Loucy (cell line): ENCODE data around the gene BET1.

Experiments used
- H2AFZ ChIP-seq: fragments of 200-600 bp; sonication (generic); 2 replicates; pipeline ENCODE4 v1.6.0; 2016; ENCODE audit warnings: antibody characterized with exemption, mild to moderate bottlenecking, low read length, moderate library complexity
- H3F3A ChIP-seq: fragments of 200-600 bp; 2 replicates; pipeline ENCODE4 v1.6.0; 2016; ENCODE audit warnings: antibody characterized with exemption, low read depth, mild to moderate bottlenecking
- H3K27me3 ChIP-seq: fragments of 200-600 bp; sonication (generic); 2 replicates; pipeline ENCODE4 v1.6.1; 2014; ENCODE audit warnings: low read length, mild to moderate bottlenecking; ENCODE audit not compliant: insufficient read depth, poor library complexity, severe bottlenecking
- H3K36me3 ChIP-seq: fragments of 200-600 bp; sonication (generic); 2 replicates; pipeline ENCODE4 v1.6.1; 2016; ENCODE audit warnings: low read length; ENCODE audit not compliant: insufficient read depth
- H3K4me1 ChIP-seq: fragments of 200-600 bp; sonication (generic); 2 replicates; pipeline ENCODE4 v1.5.1; 2014; ENCODE audit warnings: low read length, mild to moderate bottlenecking; ENCODE audit not compliant: insufficient read depth, poor library complexity, severe bottlenecking
- H3K4me2 ChIP-seq: fragments of 200-600 bp; sonication (generic); 2 replicates; pipeline ENCODE4 v1.6.0; 2014; ENCODE audit warnings: antibody characterized with exemption, low read length, low read depth, mild to moderate bottlenecking; ENCODE audit not compliant: poor library complexity, severe bottlenecking
- H3K4me3 ChIP-seq: fragments of 200-600 bp; sonication (generic); 2 replicates; pipeline ENCODE4 v1.5.1; 2014; ENCODE audit warnings: low read length, mild to moderate bottlenecking, mixed read lengths; ENCODE audit not compliant: poor library complexity, severe bottlenecking
- H3K79me2 ChIP-seq: fragments of 200-600 bp; sonication (generic); 2 replicates; pipeline ENCODE4 v1.6.1; 2014; ENCODE audit warnings: low read length; ENCODE audit not compliant: insufficient read depth
- H3K9ac ChIP-seq: fragments of 200-600 bp; sonication (generic); 2 replicates; pipeline ENCODE4 v1.6.0; 2014; ENCODE audit warnings: mild to moderate bottlenecking, low read depth, low read length, moderate library complexity; ENCODE audit not compliant: poor library complexity, severe bottlenecking
- H3K9me2 ChIP-seq: fragments of 200-600 bp; sonication (generic); replicated peaks from 2 replicates; pipeline ENCODE4 v1.6.1; 2016; ENCODE audit warnings: low read depth, low read length, mixed read lengths
- H3K9me3 ChIP-seq: fragments of 200-600 bp; sonication (generic); 2 replicates; pipeline ENCODE4 v1.6.1; 2014; ENCODE audit warnings: mild to moderate bottlenecking, antibody characterized with exemption, low read length, low read depth; ENCODE audit not compliant: insufficient read depth
- H4K20me1 ChIP-seq: fragments of 200-600 bp; sonication (generic); 2 replicates; pipeline ENCODE4 v1.6.0; 2014; ENCODE audit warnings: antibody characterized with exemption, low read length, mild to moderate bottlenecking; ENCODE audit not compliant: insufficient read depth, poor library complexity, severe bottlenecking
- EZH2phosphoT487 ChIP-seq: fragments of 200-600 bp; IDR thresholded peaks from 2 replicates; pipeline ENCODE4 v1.6.1; 2018; ENCODE audit warnings: antibody characterized with exemption, mild to moderate bottlenecking, moderate library complexity, borderline replicate concordance
- TF ChIP-seq, protein P1 (sequence below): fragments of 200-600 bp; sonication (generic); conservative IDR thresholded peaks from 2 replicates; pipeline ENCODE4 v1.5.1; 2014; ENCODE audit warnings: mild to moderate bottlenecking, antibody characterized with exemption, low read length

BET1 gene

DNA sequence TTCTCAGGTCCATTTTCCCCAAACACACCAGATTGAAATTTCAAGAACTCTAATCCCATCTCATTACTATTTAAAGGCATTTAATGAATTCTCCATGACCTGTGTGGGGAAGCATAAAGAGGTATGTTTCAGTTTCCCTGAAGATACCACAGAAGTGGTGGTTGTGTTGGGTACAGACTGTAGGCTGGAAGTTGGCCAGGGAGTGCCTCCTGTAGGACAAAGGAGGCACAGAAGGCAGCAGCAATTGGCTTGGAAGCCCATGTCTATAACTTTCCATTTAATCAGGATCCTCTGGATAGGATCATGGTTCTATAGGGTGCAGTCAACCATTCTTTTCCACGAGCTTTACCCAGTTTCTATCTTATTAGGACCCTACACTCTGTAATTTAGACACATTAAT lies 8.6 kb upstream of the BET1 start:
- H3F3A ChIP-seq = no peaks in the 10 kb centered on the region

DNA sequence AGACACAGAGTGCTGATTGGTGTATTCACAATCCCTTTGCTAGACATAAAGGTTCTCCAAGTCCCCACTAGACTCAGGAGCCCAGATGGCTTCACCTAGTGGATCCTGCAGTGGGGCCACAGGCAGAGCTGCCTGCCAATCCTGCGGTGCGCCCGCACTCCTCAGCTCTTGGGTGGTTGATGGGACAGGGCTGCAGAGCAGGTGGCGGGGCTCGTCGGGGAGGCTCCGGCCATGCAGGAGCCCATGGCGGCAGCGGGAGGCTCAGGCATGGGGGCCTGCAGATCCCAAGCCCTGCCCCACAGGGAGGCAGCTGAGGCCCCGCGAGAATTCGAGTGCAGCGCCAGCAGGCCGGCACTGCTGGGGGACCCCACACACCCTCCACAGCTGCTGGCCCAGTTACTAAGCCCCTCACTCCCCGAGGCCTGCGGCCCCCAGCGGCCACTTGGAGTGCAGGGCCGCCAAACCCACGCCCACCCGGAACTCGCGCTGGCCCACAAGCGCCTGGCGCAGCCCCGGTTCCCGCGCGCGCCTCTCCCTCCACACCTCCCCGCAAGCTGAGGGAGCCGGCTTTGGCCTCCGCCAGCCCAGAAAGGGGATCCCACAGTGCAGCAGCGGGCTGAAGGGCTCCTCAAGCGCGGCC lies 7.7 kb upstream of the BET1 start:
- H3K9ac ChIP-seq = no peak overlapping the region
- TF ChIP-seq, protein P1, sequence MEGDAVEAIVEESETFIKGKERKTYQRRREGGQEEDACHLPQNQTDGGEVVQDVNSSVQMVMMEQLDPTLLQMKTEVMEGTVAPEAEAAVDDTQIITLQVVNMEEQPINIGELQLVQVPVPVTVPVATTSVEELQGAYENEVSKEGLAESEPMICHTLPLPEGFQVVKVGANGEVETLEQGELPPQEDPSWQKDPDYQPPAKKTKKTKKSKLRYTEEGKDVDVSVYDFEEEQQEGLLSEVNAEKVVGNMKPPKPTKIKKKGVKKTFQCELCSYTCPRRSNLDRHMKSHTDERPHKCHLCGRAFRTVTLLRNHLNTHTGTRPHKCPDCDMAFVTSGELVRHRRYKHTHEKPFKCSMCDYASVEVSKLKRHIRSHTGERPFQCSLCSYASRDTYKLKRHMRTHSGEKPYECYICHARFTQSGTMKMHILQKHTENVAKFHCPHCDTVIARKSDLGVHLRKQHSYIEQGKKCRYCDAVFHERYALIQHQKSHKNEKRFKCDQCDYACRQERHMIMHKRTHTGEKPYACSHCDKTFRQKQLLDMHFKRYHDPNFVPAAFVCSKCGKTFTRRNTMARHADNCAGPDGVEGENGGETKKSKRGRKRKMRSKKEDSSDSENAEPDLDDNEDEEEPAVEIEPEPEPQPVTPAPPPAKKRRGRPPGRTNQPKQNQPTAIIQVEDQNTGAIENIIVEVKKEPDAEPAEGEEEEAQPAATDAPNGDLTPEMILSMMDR = no peak
- no peak for TF ChIP-seq EZH2phosphoT487
- H4K20me1 ChIP-seq = no peaks in the 10 kb centered on the region
- no peak overlapping the region for H3K4me2 ChIP-seq
- no peaks in the 10 kb centered on the region for H3K9me2 ChIP-seq
- H3K36me3 ChIP-seq = no peaks in the 10 kb centered on the region
- H3K79me2 ChIP-seq = no peaks in the 10 kb centered on the region
- no peaks in the 10 kb centered on the region for H3F3A ChIP-seq
- H3K9me3 ChIP-seq = no peaks in the 10 kb centered on the region
- H3K4me3 ChIP-seq = no peak overlapping the region
- H3K4me1 ChIP-seq = no peaks in the 10 kb centered on the region
- H2AFZ ChIP-seq = no peak overlapping the region
- H3K27me3 ChIP-seq = no peaks in the 10 kb centered on the region

More for the DNA sequence above, 8.6 kb upstream of the BET1 start:
- Histone ChIP-seq H3K36me3 (no peaks in the 10 kb centered on the region), H3K9me3 (no peaks in the 10 kb centered on the region), H2AFZ (no peak overlapping the region), H3K4me2 (no peak overlapping the region), H3K9ac (no peak overlapping the region), H3K4me3 (no peak overlapping the region), H3K4me1 (no peaks in the 10 kb centered on the region), H3K79me2 (no peaks in the 10 kb centered on the region), H4K20me1 (no peaks in the 10 kb centered on the region), H3K9me2 (no peaks in the 10 kb centered on the region), H3K27me3 (no peaks in the 10 kb centered on the region)
- TF ChIP-seq EZH2phosphoT487 = no peak
- TF ChIP-seq, protein P1 = no peak; the same call in 1 of the 2 replicates

DNA sequence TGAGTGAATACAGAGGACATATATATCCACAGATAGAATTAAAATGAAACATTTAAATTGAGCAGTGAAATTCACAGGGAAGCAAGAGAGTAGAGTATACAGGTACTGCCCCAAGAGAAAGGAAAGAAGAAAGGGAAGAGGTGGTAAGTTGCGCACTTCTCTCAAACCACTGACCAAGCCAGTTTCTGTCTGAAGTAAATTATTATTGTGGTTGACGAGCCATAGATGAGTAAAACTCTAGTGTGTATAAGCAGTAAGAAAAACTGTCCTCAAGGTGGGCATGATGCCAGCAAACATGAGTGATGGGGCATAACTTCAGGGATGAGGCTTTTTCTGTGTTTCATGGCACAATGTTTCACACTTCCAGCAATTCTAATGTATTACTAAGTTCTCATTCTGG lies 4.4 kb upstream of the BET1 start:
- Histone ChIP-seq H3K9me2 (no peaks in the 10 kb centered on the region), H3F3A (no peaks in the 10 kb centered on the region), H2AFZ (no peak overlapping the region), H3K79me2 (peaks cover 6% of the 10 kb centered on the region), H3K9ac (no peak overlapping the region), H3K27me3 (no peaks in the 10 kb centered on the region), H3K4me2 (no peak overlapping the region), H4K20me1 (no peaks in the 10 kb centered on the region), H3K4me1 (peaks cover 8% of the 10 kb centered on the region), H3K4me3 (no peak overlapping the region), H3K36me3 (no peaks in the 10 kb centered on the region), H3K9me3 (no peaks in the 10 kb centered on the region)
- TF ChIP-seq, protein P1 = no peak
- TF ChIP-seq EZH2phosphoT487 = no peak
